ENCODE data around the gene SLC25A12. TPM values are rescaled to one million over a fixed set of nuclear protein-coding genes. Genes with fewer than 3 reads are reported as not detected.
A peak's percentile ranks its signal among the peaks of the same experiment; 100 is the strongest.

The SLC25A12 gene, protein sequence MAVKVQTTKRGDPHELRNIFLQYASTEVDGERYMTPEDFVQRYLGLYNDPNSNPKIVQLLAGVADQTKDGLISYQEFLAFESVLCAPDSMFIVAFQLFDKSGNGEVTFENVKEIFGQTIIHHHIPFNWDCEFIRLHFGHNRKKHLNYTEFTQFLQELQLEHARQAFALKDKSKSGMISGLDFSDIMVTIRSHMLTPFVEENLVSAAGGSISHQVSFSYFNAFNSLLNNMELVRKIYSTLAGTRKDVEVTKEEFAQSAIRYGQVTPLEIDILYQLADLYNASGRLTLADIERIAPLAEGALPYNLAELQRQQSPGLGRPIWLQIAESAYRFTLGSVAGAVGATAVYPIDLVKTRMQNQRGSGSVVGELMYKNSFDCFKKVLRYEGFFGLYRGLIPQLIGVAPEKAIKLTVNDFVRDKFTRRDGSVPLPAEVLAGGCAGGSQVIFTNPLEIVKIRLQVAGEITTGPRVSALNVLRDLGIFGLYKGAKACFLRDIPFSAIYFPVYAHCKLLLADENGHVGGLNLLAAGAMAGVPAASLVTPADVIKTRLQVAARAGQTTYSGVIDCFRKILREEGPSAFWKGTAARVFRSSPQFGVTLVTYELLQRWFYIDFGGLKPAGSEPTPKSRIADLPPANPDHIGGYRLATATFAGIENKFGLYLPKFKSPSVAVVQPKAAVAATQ
- 100 to 1,000 TPM in 7 of 9 donors, 10 to 100 TPM in 2; 74.8 to 128 (median 120) TPM for total RNA-seq
- 10 to 100 TPM; 45.8 to 65.7 TPM for polyA plus RNA-seq
- long read RNA-seq, donor 1, transcript SLC25A12-202 (18 exons, 2,979 nt) = major isoform, 189 of 241 reads
- long read RNA-seq, donor 1, partial matches to known transcripts = 22 of 241 reads
- long read RNA-seq, donor 1, other reads (novel, unspliced or antisense) = 28 of 241 reads
- long read RNA-seq, donor 2, transcript SLC25A12-202 (18 exons, 2,979 nt) = major isoform, 485 of 590 reads
- long read RNA-seq, donor 2, partial matches to known transcripts = 50 of 590 reads
- long read RNA-seq, donor 2, other reads (novel, unspliced or antisense) = 53 of 590 reads
- long read RNA-seq, donor 3, transcript SLC25A12-202 (18 exons, 2,979 nt) = major isoform, 125 of 157 reads
- long read RNA-seq, donor 3, partial matches to known transcripts = 19 of 157 reads
- long read RNA-seq, donor 3, other reads (novel, unspliced or antisense) = 13 of 157 reads

DNA sequence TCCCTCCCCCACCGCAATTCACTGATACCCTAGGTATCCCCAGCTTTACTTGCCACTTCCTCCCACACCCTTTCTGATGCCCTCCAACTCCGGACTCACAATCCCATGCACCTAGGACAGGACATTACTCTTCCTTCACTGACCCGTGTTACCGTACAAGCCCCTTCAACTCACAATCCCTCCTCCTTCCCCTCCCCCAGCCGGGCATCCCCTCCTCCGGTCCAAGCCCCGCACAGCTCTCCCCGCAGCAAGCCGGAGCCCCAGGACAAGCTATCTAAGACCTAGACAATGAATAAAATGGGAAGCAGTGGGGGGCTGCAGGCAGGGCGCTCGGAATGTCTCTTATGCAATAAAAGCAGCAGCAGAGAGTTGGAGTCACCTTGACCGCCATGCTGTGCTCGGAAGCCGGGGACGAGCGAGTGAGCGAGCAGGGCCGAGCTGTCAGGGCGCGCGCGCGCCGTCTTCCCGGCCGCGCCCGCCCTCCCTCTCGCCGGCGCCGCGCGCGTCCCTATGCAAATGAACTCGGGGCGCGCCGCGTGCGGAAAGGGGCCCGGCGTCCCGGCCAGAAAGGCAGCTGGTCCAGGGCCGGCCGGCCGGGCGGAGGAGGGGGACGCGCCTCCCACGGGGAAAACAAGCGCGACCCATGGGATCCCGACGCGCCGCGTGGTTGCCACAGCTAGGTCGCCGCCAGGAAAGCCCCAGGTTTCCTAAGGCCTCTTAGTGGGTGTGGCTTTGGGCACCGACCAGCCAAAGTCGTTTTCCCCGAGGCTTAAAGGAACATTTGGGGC is at the start of gene SLC25A12:
Gene SLC25A12, minus strand, starts transcription at position 421 of the 788 bp plus-strand sequence. Its CDS starts 30 bp downstream, at position 391.
- TF ChIP-seq, protein P1, sequence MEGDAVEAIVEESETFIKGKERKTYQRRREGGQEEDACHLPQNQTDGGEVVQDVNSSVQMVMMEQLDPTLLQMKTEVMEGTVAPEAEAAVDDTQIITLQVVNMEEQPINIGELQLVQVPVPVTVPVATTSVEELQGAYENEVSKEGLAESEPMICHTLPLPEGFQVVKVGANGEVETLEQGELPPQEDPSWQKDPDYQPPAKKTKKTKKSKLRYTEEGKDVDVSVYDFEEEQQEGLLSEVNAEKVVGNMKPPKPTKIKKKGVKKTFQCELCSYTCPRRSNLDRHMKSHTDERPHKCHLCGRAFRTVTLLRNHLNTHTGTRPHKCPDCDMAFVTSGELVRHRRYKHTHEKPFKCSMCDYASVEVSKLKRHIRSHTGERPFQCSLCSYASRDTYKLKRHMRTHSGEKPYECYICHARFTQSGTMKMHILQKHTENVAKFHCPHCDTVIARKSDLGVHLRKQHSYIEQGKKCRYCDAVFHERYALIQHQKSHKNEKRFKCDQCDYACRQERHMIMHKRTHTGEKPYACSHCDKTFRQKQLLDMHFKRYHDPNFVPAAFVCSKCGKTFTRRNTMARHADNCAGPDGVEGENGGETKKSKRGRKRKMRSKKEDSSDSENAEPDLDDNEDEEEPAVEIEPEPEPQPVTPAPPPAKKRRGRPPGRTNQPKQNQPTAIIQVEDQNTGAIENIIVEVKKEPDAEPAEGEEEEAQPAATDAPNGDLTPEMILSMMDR (IDR thresholded peaks at IDR 0.05) = no peak
- TF ChIP-seq POLR2A (IDR thresholded peaks at IDR 0.05) = peak in 1 of 2 donors; percentile 84
- ATAC-seq (peak; percentile 93 to 99 (median 98)), DNase-seq (peak; percentile 86 to 92 (median 88))
- 0 to 1% (median 1%) methylated on average over 45 to 63 of the region's 63 CpGs for WGBS, 4 donors
- H3K4me1 ChIP-seq = peaks cover 0 to 42% (median 19%) of the 10 kb centered on the region in 12 donors
- H3K27me3 ChIP-seq = no peaks in the 10 kb centered on the region
- peak within 1 kb of the TSS; percentile 75 to 98 (median 86) for H3K4me3 ChIP-seq
- peaks cover 0 to 17% (median 5%) of the 10 kb centered on the region in 9 donors for H3K36me3 ChIP-seq
- H3K27ac ChIP-seq = peak within 1 kb of the TSS; percentile 39 to 94 (median 84)
- intact Hi-C loops (cut with DNase I) = loop anchor here in 5 of 10 donors (1.0 to 5.0 kb wide), 4 partner anchors 28 to 82 kb away; partner anchors contain the start of gene HAT1 (in 4 of the 5)
- H3K9me3 ChIP-seq = peaks cover 0 to 5% (median 0%) of the 10 kb centered on the region in 12 donors

DNA sequence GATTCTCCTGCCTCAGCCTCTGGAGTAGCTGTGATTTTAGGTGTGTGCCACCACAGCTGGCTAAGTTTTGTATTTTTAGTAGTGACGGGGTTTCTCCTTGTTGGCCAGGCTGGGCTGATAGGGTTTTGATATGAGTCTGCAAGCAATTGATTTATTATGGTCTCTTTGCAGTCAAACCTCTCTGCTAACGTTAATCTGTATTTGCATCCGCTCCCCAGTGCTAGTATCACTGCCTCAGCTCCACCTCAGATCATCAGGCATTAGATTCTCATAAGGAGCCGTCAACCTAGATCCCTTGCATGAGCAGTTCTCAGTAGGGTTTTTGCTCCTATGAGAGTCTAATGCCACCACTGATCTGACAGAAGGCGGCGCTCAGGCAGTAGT is 47.3 kb upstream of the SLC25A12 start:
- TF ChIP-seq, protein P1 (IDR thresholded peaks at IDR 0.05) = no peak
- TF ChIP-seq POLR2A (IDR thresholded peaks at IDR 0.05) = no peak
- Histone ChIP-seq H3K27ac (no peak overlapping the region), H3K4me3 (no peak overlapping the region), H3K9me3 (no peaks in the 10 kb centered on the region), H3K27me3 (no peaks in the 10 kb centered on the region), H3K36me3 (no peaks in the 10 kb centered on the region), H3K4me1 (peaks cover 0 to 28% (median 3%) of the 10 kb centered on the region in 12 donors)
- DNase-seq (no peak), ATAC-seq (no peak)
- WGBS, 4 donors = 96 to 100% (median 98%) methylated on average over 6 of the region's 6 CpGs
- intact Hi-C loops (cut with DNase I) = no loop called here

DNA sequence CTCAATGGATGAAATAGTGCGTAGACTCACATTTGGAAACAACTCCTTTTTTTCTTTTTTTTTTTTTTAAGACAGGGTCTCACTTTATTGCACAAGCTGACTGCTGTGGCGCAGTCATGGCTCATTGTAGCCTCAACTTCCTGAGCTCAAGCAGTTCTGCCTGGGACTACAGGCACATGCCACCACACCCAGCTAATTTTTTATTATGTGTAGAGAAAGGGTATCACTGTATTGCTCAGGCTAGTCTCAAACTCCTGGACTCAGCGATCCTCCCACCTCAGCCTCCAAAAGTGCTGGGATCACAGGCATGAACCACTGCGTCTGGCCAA is 45.7 kb upstream of the SLC25A12 start:
- WGBS, 4 donors = 83 to 96% (median 91%) methylated on average over 3 to 4 of the region's 4 CpGs
- intact Hi-C loops (cut with DNase I) = no loop called here
- DNase-seq (no peak), ATAC-seq (no peak)
- no peak for TF ChIP-seq POLR2A (IDR thresholded peaks at IDR 0.05)
- TF ChIP-seq, protein P1 (IDR thresholded peaks at IDR 0.05) = no peak
- Histone ChIP-seq H3K4me3 (no peak overlapping the region), H3K27ac (no peak overlapping the region), H3K4me1 (peaks cover 0 to 28% (median 7%) of the 10 kb centered on the region in 12 donors), H3K27me3 (no peaks in the 10 kb centered on the region), H3K36me3 (no peaks in the 10 kb centered on the region), H3K9me3 (no peaks in the 10 kb centered on the region)
